ENCODE results near the gene MINDY3. TPM values are rescaled to one million over a fixed set of nuclear protein-coding genes. Genes with fewer than 3 reads are reported as not detected.

Gene MINDY3
- polyA plus RNA-seq, 1 experiment: 28.7 TPM

GRCh38 chr10:15740261-15740660, 120.0 kb downstream of the MINDY3 start:
- ChIA-PET POLR2A (no interaction called here), CTCF (interaction anchor here (1.0 to 1.5 kb wide), 5 partner anchors 9 to 312 kb away, joined by 3 to 8 read pairs (median 3); no protein-coding TSS in a partner anchor)
- Histone ChIP-seq H3K27me3 (ENCODE audit: control insufficient read depth, insufficient read depth, low read length) (peaks cover 17% of the 10 kb centered on the region), H3K27ac (ENCODE audit: low read depth, low read length) (no peak overlapping the region), H3K9me3 (ENCODE audit: control insufficient read depth, insufficient read depth, low read length) (no peaks in the 10 kb centered on the region), H3K4me3 (ENCODE audit: low read depth, low read length) (no peak overlapping the region)
- DNase-seq (ENCODE audit: low read depth, low spot score): no peak
- no peak for TF ChIP-seq CTCF (IDR thresholded peaks at IDR 0.05; ENCODE audit: low read depth, low read length)

GRCh38 chr10:15739254-15739970, 120.9 kb downstream of the MINDY3 start:
- no peak for DNase-seq (ENCODE audit: low read depth, low spot score)
- Histone ChIP-seq H3K27ac (ENCODE audit: low read depth, low read length) (no peak overlapping the region), H3K27me3 (ENCODE audit: control insufficient read depth, insufficient read depth, low read length) (peaks cover 17% of the 10 kb centered on the region), H3K4me3 (ENCODE audit: low read depth, low read length) (no peak overlapping the region), H3K9me3 (ENCODE audit: control insufficient read depth, insufficient read depth, low read length) (no peaks in the 10 kb centered on the region)
- TF ChIP-seq CTCF (IDR thresholded peaks at IDR 0.05; ENCODE audit: low read depth, low read length): no peak
- ChIA-PET POLR2A (no interaction called here), CTCF (interaction anchor here (1.0 to 1.5 kb wide), 3 partner anchors 10 to 311 kb away, joined by 3 to 8 read pairs (median 7); no protein-coding TSS in a partner anchor)

GRCh38 chr10:15738270-15738925, 121.9 kb downstream of the MINDY3 start:
- CTCF ChIA-PET: interaction anchor here (0.8 to 1.5 kb wide), 2 partner anchors 11 to 310 kb away, joined by 4 to 8 read pairs; no protein-coding TSS in a partner anchor
- TF ChIP-seq CTCF (IDR thresholded peaks at IDR 0.05; ENCODE audit: low read depth, low read length): no peak
- POLR2A ChIA-PET: no interaction called here
- no peak for DNase-seq (ENCODE audit: low read depth, low spot score)
- Histone ChIP-seq H3K4me3 (ENCODE audit: low read depth, low read length) (no peak overlapping the region), H3K9me3 (ENCODE audit: control insufficient read depth, insufficient read depth, low read length) (no peaks in the 10 kb centered on the region), H3K27ac (ENCODE audit: low read depth, low read length) (no peak overlapping the region), H3K27me3 (ENCODE audit: control insufficient read depth, insufficient read depth, low read length) (peaks cover 17% of the 10 kb centered on the region)

GRCh38 chr10:15737656-15738055, 122.7 kb downstream of the MINDY3 start:
- H3K4me3 ChIP-seq (ENCODE audit: low read depth, low read length): no peak overlapping the region
- no peak overlapping the region for H3K27ac ChIP-seq (ENCODE audit: low read depth, low read length)
- H3K9me3 ChIP-seq (ENCODE audit: control insufficient read depth, insufficient read depth, low read length): no peaks in the 10 kb centered on the region
- ChIA-PET CTCF (no interaction called here), POLR2A (no interaction called here)
- H3K27me3 ChIP-seq (ENCODE audit: control insufficient read depth, insufficient read depth, low read length): peaks cover 17% of the 10 kb centered on the region
- TF ChIP-seq CTCF (IDR thresholded peaks at IDR 0.05; ENCODE audit: low read depth, low read length): no peak
- no peak for DNase-seq (ENCODE audit: low read depth, low spot score)

GRCh38 chr10:15735763-15736162, 124.5 kb downstream of the MINDY3 start:
- Histone ChIP-seq H3K27ac (ENCODE audit: low read depth, low read length) (no peak overlapping the region), H3K4me3 (ENCODE audit: low read depth, low read length) (no peak overlapping the region), H3K9me3 (ENCODE audit: control insufficient read depth, insufficient read depth, low read length) (no peaks in the 10 kb centered on the region), H3K27me3 (ENCODE audit: control insufficient read depth, insufficient read depth, low read length) (peaks cover 13% of the 10 kb centered on the region)
- no peak for DNase-seq (ENCODE audit: low read depth, low spot score)
- no peak for TF ChIP-seq CTCF (IDR thresholded peaks at IDR 0.05; ENCODE audit: low read depth, low read length)
- CTCF ChIA-PET: no interaction called here
- POLR2A ChIA-PET: no interaction called here

Measured in AG04450 (cell line).